HepG2 (cell line): Measurements from ENCODE around the gene HSPA4L. TPM values are rescaled to one million over a fixed set of nuclear protein-coding genes. Genes with fewer than 3 reads are reported as not detected.

ENCODE experiments used
- JUN ChIP-seq: sonication (generic); formaldehyde crosslinking; IDR thresholded peaks from 2 replicates; pipeline ENCODE4 v1.4.0; 2020; ENCODE audit warnings: mild to moderate bottlenecking, missing genetic modification reagents
- ZNF318 ChIP-seq: sonication (generic); formaldehyde crosslinking; IDR thresholded peaks from 2 replicates; pipeline ENCODE4 v1.4.0; 2020; ENCODE audit warnings: mild to moderate bottlenecking, missing genetic modification reagents
- ZNF607 ChIP-seq: sonication (generic); formaldehyde crosslinking; IDR thresholded peaks from 2 replicates; pipeline ENCODE4 v1.5.1; 2020; ENCODE audit warnings: missing genetic modification reagents, mild to moderate bottlenecking, borderline replicate concordance
- polyA plus RNA-seq, 8 experiments: library from polyadenylated mRNA; depleted of rRNA in 3 of 8; stranded (reverse) in 7 of 8; unstranded in 1 of 8; fragments of >200 nt; fragmentation: Illumina TruSeq in 4 of 8; extraction: Trizol in 4 of 8; gene quantifications; 2 replicates each; pipeline versions ENCODE4 v1.2.1 to v1.2.3, GENCODE V29; 2011 to 2016; ENCODE audit warnings: low read depth in 4 of 8, missing spikeins in 1 of 8, mixed read lengths in 1 of 8; ENCODE audit not compliant: insufficient read depth in 1 of 8
- total RNA-seq, 5 experiments: library from RNA; depleted of rRNA; stranded (reverse); fragments of >200 nt; fragmentation: Illumina TruSeq; extraction: Trizol; gene quantifications; 2 replicates each; pipeline ENCODE4 v1.2.3, GENCODE V29; 2016; ENCODE audit warnings: low read depth in 1 of 5

The HSPA4L gene
- total and polyA plus RNA-seq, 2 of the 13 experiments (the other 11 are each of a cell fraction or from before 2014, with no cell fraction given) = 3.7 to 31.5 TPM

- TF ChIP-seq JUN (CRISPR knock-in tag) (no peak), ZNF607 (CRISPR knock-in tag) (no peak), ZNF318 (CRISPR knock-in tag) (no peak)
Measured at GRCh38 chr4:127782025-127782274, 172 bp upstream of the HSPA4L start (continued).
